Measurements from ENCODE around the gene DCDC2. TPM values are rescaled to one million over a fixed set of nuclear protein-coding genes. Genes with fewer than 3 reads are reported as not detected.
"Not testable (repeated sequence)": the region's sequence is repeated elsewhere in the genome, so short reads cannot be mapped to it uniquely, and the experiment has no call there.

Gene DCDC2
- total RNA-seq, 6 experiments from 2014 or later, result not detected

DNA sequence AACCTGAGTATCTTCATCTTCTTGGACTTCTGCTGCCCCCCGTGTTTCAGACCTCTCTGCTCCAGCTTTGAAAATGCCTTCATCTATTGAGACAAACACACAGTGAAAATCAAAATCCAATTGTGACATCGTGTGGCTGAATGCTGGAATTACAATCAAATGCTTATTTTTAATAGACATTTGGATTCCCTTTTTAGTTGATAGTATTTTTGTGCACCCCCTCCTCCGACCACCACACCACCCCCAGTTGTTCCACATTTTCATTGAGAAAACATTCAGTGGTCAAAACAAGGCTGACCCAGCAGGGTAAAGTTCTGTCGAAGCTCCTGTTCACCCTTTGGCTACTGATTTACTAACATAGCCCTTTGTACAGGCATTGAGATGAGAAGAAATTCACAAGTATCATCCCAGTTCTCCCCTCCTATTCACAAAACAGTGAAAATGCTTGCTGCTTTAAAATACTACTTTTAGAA lies 152.8 kb downstream of the DCDC2 start:
- Mint-ChIP-seq H3K4me3 (no peak overlapping the region), H3K9me3 (peaks cover 4% of the 10 kb centered on the region; the same call in 1 of the 2 replicates), H3K27me3 (ENCODE audit: insufficient read depth) (peaks cover 2% of the 10 kb centered on the region; the same call in 1 of the 2 replicates), H3K27ac (no peak overlapping the region), H3K36me3 (ENCODE audit: low read depth) (no peaks in the 10 kb centered on the region), H3K4me1 (ENCODE audit: low read depth) (no peaks in the 10 kb centered on the region)
- DNase-seq, result peak; percentile 5
- TF ChIP-seq, protein P1, sequence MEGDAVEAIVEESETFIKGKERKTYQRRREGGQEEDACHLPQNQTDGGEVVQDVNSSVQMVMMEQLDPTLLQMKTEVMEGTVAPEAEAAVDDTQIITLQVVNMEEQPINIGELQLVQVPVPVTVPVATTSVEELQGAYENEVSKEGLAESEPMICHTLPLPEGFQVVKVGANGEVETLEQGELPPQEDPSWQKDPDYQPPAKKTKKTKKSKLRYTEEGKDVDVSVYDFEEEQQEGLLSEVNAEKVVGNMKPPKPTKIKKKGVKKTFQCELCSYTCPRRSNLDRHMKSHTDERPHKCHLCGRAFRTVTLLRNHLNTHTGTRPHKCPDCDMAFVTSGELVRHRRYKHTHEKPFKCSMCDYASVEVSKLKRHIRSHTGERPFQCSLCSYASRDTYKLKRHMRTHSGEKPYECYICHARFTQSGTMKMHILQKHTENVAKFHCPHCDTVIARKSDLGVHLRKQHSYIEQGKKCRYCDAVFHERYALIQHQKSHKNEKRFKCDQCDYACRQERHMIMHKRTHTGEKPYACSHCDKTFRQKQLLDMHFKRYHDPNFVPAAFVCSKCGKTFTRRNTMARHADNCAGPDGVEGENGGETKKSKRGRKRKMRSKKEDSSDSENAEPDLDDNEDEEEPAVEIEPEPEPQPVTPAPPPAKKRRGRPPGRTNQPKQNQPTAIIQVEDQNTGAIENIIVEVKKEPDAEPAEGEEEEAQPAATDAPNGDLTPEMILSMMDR (IDR thresholded peaks at IDR 0.05), result peak; percentile 77

DNA sequence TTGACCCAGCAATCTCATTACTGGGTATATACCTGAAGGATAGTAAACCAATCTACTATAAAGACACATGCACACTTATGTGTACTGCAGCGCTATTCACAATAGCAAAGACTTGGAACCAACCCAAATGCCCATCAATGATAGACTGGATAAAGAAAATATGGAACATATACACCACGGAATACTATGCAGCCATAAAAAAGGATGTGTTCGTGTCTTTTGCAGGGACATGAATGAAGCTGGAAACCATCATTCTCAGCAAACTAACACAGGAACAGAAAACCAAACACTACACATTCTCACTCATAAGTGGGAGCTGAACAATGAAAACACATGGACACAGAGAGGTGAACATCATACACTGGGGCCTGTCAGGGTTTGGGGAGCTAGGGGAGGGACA lies 153.7 kb downstream of the DCDC2 start:
- DNase-seq; H3K4me3 Mint-ChIP-seq; H3K36me3 Mint-ChIP-seq (ENCODE audit: low read depth); H3K4me1 Mint-ChIP-seq (ENCODE audit: low read depth); H3K27ac Mint-ChIP-seq; H3K27me3 Mint-ChIP-seq (ENCODE audit: insufficient read depth); H3K9me3 Mint-ChIP-seq: not testable (repeated sequence)

DNA sequence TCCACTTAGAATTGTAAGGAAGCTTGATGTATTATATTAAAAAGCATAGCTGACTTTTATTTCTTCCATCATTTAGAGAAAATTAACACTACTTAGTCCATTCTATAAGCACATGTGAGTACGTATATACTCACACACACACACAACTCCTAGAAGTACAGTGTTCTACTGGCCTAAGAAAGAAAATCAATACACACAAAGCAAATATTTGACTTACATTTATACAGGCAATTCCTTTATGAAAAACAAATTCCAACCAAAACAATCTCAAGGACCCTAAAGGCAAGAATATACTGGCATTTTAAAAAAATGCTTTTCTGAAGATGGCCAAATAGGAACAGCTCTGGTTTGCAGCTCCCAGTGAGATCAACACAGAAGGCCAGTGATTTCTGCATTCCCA lies 160.0 kb downstream of the DCDC2 start:
- TF ChIP-seq, protein P1 (IDR thresholded peaks at IDR 0.05), result no peak
- Mint-ChIP-seq H3K36me3 (ENCODE audit: low read depth) (no peaks in the 10 kb centered on the region), H3K4me1 (ENCODE audit: low read depth) (no peaks in the 10 kb centered on the region), H3K4me3 (no peak overlapping the region), H3K27me3 (ENCODE audit: insufficient read depth) (no peaks in the 10 kb centered on the region), H3K27ac (no peak overlapping the region), H3K9me3 (peaks cover 6% of the 10 kb centered on the region)
- no peak for DNase-seq

DNA sequence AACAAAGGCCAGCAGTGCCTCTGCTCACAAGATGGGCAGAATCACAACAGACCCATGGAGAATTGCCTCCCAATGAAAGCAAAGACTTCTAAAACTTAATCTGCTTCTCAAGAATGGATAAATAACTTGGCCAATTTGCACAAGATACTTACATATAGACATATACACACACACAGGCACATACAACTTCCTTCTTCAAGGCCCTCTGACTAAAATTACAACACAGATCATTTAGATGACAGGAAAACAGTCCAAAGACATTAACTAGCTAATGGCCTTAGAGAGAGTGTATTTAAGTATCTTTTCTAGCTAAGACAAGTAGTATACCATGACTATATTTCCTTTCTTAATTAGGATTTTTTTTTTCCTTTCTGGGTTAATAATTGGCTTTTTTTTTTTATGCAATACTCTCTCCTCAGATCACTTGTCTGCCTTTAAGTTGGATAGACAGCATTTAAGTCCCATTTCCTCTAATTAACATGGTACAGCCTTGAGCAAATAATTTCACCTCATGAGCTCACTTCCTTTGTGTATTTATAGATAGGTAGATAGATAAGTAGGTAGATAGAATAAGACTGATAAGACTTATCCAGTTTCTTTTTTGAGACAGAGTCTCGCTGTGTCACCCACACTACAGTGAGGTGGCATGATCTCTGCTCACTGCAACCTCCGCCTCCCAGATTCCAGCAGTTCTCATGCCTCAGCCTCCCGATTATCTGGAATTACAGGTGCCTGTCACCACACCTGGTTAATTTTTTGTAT lies 161.8 kb downstream of the DCDC2 start:
- H3K4me3 Mint-ChIP-seq, result no peak overlapping the region
- H3K4me1 Mint-ChIP-seq (ENCODE audit: low read depth), result no peaks in the 10 kb centered on the region
- no peak overlapping the region for H3K27ac Mint-ChIP-seq
- H3K27me3 Mint-ChIP-seq (ENCODE audit: insufficient read depth), result no peaks in the 10 kb centered on the region
- peaks cover 22% of the 10 kb centered on the region for H3K9me3 Mint-ChIP-seq
- H3K36me3 Mint-ChIP-seq (ENCODE audit: low read depth), result no peaks in the 10 kb centered on the region
- TF ChIP-seq, protein P1 (IDR thresholded peaks at IDR 0.05), result no peak
- DNase-seq, result no peak

DNA sequence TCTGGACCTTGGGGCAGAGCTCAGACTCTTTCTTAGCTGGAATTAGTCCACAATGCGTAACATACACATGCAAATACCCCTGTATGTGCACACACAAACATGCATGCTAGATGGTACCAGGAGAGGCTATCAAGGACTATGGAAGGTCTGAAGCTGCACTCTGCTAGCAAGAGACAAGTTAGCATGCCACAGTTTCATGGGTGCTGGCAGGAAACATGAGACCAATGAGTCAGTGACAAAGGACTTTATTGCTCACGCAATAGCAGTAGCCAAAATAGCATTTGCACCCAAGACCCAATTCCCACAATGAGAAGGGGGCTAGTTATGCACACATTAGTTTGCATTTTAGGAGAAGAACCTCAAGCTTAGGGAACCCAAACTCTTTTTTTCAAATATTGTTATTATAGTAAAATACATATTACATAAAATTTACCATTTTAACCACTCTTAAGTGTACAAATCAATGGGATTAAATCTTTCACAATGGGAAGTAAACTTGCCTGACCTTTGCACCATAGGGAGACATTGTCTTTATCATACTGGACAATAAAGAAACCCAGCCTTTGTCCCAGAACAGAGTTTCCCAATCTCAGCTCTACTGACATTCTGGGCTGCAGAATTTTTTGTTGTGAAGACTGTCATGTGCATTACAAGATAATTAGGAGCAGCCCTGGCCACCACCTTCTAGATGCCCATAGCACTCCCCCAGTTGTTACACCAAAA lies 162.7 kb downstream of the DCDC2 start:
- Mint-ChIP-seq H3K4me3 (no peak overlapping the region), H3K27ac (no peak overlapping the region), H3K27me3 (ENCODE audit: insufficient read depth) (no peaks in the 10 kb centered on the region), H3K4me1 (ENCODE audit: low read depth) (no peaks in the 10 kb centered on the region), H3K36me3 (ENCODE audit: low read depth) (no peaks in the 10 kb centered on the region), H3K9me3 (peaks cover 22% of the 10 kb centered on the region)
- TF ChIP-seq, protein P1 (IDR thresholded peaks at IDR 0.05), result no peak
- no peak for DNase-seq

DNA sequence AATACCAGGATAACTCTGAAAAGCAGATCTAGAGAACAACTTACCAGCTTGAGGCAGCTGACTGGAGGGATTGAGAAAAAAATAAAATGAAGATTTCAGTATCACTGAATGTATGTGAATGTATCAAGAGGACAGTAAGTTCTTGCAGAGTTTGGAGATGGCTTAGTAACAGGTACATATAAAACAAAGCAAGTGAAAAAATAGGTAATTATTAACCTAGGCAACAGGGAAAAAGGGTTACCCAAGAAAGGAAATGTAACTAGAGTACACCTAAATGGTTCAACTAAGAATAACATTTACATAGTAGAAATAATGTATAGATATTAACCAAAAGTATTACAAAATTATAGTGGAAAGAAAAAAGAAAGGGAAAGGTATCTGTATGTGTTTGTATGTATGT lies 164.5 kb downstream of the DCDC2 start:
- TF ChIP-seq, protein P1 (IDR thresholded peaks at IDR 0.05), result no peak
- no peaks in the 10 kb centered on the region for H3K36me3 Mint-ChIP-seq (ENCODE audit: low read depth)
- peaks cover 28% of the 10 kb centered on the region for H3K9me3 Mint-ChIP-seq
- no peak for DNase-seq
- no peaks in the 10 kb centered on the region for H3K4me1 Mint-ChIP-seq (ENCODE audit: low read depth)
- no peak overlapping the region for H3K4me3 Mint-ChIP-seq
- H3K27ac Mint-ChIP-seq, result no peak overlapping the region
- H3K27me3 Mint-ChIP-seq (ENCODE audit: insufficient read depth), result no peaks in the 10 kb centered on the region

Data from HFFc6 (cell line).